Activated effector memory CD4-positive, alpha-beta T cell treated with anti-CD3 and anti-CD28 coated beads, Interleukin-2, amount 50 U/mL, for 16 hours (primary cell): ENCODE results near the gene LMO4.

Source experiments
- DNase-seq: peaks from one replicate; pipeline ENCODE4 v3.0.0-alpha.2; 2020

LMO4 gene

GRCh38 chr1:87362063-87362833, 33.6 kb downstream of the LMO4 start:
- no peak for DNase-seq

- DNase-seq, result no peak
Measured at GRCh38 chr1:87362834-87363426, 34.2 kb downstream of the LMO4 start.

GRCh38 chr1:87367549-87367948, 38.9 kb downstream of the LMO4 start:
- DNase-seq, result no peak

GRCh38 chr1:87368907-87369306, 40.2 kb downstream of the LMO4 start:
- no peak for DNase-seq

GRCh38 chr1:87369736-87370478, 41.2 kb downstream of the LMO4 start:
- DNase-seq, result no peak

GRCh38 chr1:87370544-87370943, 41.9 kb downstream of the LMO4 start:
- no peak for DNase-seq

- no peak for DNase-seq
Measured at GRCh38 chr1:87379306-87379705, 50.6 kb downstream of the LMO4 start.

- DNase-seq, result no peak
Measured at GRCh38 chr1:87386217-87386790, 57.6 kb downstream of the LMO4 start.

GRCh38 chr1:87388411-87388810, 59.7 kb downstream of the LMO4 start:
- DNase-seq, result no peak

- DNase-seq, result no peak
Measured at GRCh38 chr1:87389011-87389410, 60.3 kb downstream of the LMO4 start.

GRCh38 chr1:87389546-87389945, 60.9 kb downstream of the LMO4 start:
- DNase-seq, result no peak

- DNase-seq, result no peak
Measured at GRCh38 chr1:87392248-87393192, 63.8 kb downstream of the LMO4 start.

GRCh38 chr1:87393445-87394085, 64.9 kb downstream of the LMO4 start:
- DNase-seq, result no peak

GRCh38 chr1:87394513-87394912, 65.8 kb downstream of the LMO4 start:
- DNase-seq, result no peak

- no peak for DNase-seq
Measured at GRCh38 chr1:87394982-87395381, 66.3 kb downstream of the LMO4 start.
